AG04449 (cell line): ENCODE results near the gene CTTNBP2.

ENCODE experiments used
- CTCF ChIA-PET: fragments of 350-600 bp; formaldehyde crosslinking; extraction: SDS; loops from one replicate; lab custom pipeline; 2021; ENCODE audit warnings: antibody characterized with exemption; lab: Yijun Ruan, JAX
- POLR2A ChIA-PET: fragments of 400-600, 350-600 bp; formaldehyde crosslinking; extraction: SDS; loops from one replicate; lab custom pipeline; 2020; ENCODE audit warnings: antibody characterized with exemption, inconsistent platforms; lab: Yijun Ruan, JAX
- DNase-seq: peaks from one replicate; pipeline ENCODE4 v3.0.0-alpha.2; 2010; ENCODE audit warnings: low read depth, low spot score
- H3K4me3 ChIP-seq: 2 replicates; pipeline ENCODE4 v1.5.1; 2011; ENCODE audit warnings: low read depth, mild to moderate bottlenecking, control low read depth, low read length
- TF ChIP-seq, protein P1 (sequence below): IDR thresholded peaks from one replicate; pipeline ENCODE4 v1.5.1; 2011; ENCODE audit warnings: mild to moderate bottlenecking, moderate library complexity, low read length, control low read depth, inconsistent platforms; ENCODE audit not compliant: insufficient read depth; ENCODE audit errors: missing control alignments

CTTNBP2 gene

DNA sequence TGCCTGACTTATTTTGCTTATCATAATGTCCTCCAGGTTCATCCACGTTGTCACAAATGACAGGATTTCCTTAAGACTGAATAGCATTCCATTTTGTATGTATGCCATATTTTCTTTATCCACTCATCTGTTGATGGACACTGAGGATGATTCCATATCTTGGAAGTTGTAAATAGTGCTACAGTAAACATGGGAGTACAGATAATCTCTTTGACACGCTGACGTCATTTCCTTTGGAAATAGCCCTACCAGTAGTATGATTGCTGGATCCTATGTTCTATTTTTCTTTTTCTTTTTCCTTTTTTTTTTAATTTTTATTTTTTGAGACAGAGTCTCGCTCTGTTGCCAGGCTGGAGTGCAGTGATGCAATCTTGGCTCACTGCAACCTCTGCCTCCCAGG, 167.6 kb downstream of the CTTNBP2 start:
- CTCF ChIA-PET = no interaction called here
- TF ChIP-seq, protein P1, sequence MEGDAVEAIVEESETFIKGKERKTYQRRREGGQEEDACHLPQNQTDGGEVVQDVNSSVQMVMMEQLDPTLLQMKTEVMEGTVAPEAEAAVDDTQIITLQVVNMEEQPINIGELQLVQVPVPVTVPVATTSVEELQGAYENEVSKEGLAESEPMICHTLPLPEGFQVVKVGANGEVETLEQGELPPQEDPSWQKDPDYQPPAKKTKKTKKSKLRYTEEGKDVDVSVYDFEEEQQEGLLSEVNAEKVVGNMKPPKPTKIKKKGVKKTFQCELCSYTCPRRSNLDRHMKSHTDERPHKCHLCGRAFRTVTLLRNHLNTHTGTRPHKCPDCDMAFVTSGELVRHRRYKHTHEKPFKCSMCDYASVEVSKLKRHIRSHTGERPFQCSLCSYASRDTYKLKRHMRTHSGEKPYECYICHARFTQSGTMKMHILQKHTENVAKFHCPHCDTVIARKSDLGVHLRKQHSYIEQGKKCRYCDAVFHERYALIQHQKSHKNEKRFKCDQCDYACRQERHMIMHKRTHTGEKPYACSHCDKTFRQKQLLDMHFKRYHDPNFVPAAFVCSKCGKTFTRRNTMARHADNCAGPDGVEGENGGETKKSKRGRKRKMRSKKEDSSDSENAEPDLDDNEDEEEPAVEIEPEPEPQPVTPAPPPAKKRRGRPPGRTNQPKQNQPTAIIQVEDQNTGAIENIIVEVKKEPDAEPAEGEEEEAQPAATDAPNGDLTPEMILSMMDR = no peak
- no peak for DNase-seq

GRCh38 chr7:117704063-117704462, 169.2 kb downstream of the CTTNBP2 start:
- ChIA-PET POLR2A (no interaction called here), CTCF (no interaction called here)
- no peak overlapping the region for H3K4me3 ChIP-seq
- TF ChIP-seq, protein P1 = no peak
- DNase-seq = no peak

More for the DNA sequence above, 167.6 kb downstream of the CTTNBP2 start:
- POLR2A ChIA-PET = no interaction called here
- no peak overlapping the region for H3K4me3 ChIP-seq

DNA sequence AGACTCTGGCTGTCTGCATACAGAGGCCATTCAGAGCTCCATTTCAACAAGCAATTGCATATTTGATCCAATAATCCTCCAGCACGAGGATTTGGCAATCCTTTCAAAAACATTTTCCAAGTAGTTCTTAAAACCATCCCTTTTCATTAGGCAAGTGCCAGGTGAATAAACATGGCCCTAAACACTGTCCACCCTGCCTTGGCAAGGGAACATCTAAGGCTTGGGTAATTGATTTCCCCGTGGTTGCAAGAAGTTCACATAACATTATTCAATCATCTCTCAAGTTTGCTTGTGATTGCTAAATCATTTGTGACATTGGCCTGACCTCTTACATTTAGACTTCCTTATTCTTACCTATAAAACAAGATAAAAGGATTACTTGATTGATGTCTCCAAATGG, 175.2 kb downstream of the CTTNBP2 start:
- POLR2A ChIA-PET = no interaction called here
- no peak for DNase-seq
- no peak overlapping the region for H3K4me3 ChIP-seq
- TF ChIP-seq, protein P1 = no peak
- CTCF ChIA-PET = interaction anchor here (0.9 kb wide), 1 partner anchor 18 kb away, joined by 3 read pairs; no protein-coding TSS in a partner anchor

GRCh38 chr7:117692338-117692737, 180.9 kb downstream of the CTTNBP2 start:
- TF ChIP-seq, protein P1 = no peak
- CTCF ChIA-PET = no interaction called here
- H3K4me3 ChIP-seq = no peak overlapping the region
- DNase-seq = no peak
- POLR2A ChIA-PET = no interaction called here

- TF ChIP-seq, protein P1 = no peak
- ChIA-PET POLR2A (no interaction called here), CTCF (no interaction called here)
- H3K4me3 ChIP-seq = no peak overlapping the region
- no peak for DNase-seq
Measured at GRCh38 chr7:117690147-117690546, 183.1 kb downstream of the CTTNBP2 start.

DNA sequence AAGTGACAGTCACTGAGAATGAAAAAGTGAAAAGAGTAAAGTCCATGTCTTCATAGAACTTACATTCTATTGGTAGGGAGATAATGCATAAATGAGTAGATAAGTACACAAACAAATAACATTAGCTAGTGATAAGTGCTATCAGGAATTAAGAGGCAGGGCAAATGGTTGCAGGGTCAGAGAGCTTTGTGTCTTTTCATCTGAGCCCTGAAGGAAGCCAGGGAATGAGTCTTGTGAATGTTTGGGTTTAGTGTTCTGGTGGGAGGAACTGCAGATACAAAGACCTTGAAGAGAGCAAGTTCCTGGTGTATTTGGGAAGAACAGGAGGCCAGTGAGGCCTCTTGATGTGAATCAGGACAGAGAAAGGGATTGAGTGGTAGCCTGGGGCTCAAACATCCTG, 183.8 kb downstream of the CTTNBP2 start:
- no peak overlapping the region for H3K4me3 ChIP-seq
- POLR2A ChIA-PET = no interaction called here
- no peak for DNase-seq
- CTCF ChIA-PET = no interaction called here
- TF ChIP-seq, protein P1 = no peak
